ENCODE results near the gene TESK2. TPM values are rescaled to one million over a fixed set of nuclear protein-coding genes. Genes with fewer than 3 reads are reported as not detected.
"Not testable (repeated sequence)": the region's sequence is repeated elsewhere in the genome, so short reads cannot be mapped to it uniquely, and the experiment has no call there.

The TESK2 gene
- total and polyA plus RNA-seq, 8 donors = 1.5 to 3.6 (median 2.6) TPM

DNA sequence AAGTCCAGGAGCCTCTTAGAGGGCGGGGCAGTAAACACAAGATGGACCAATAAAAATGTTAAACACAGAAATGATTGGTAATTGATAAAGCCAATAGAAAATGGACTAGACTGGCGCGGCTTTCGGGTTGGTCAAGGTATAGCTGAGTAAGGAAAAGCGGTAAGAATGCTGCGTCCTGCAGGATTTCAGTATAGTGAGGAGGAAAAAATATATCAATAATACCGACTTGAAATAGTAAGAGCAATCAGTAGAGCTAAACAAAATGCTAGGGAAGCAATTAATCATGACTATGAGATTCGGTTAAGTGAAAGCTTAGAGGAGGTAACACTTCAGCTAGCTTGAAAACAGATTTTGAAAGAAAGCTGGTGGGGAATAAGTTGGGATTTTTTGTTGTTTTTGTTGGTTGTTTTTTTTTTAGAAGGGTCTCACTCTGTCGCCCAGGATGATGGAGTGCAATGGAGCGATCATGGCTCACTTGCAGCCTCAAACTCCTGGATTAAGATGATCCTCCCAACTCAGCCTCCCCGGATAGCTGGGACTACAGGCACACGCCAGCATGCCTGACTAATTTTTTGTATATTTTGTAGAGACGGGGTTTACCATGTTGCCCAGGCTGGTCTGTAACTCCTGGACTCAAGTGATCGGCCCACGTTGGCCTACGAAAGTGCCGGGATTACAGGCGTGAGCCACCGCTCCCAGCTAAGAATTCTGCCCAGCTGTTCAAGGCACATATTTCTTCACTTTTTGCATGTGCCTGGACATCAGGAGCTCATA is 711 bp upstream of the TESK2 start:
- no peaks in the 10 kb centered on the region for H3K36me3 ChIP-seq
- no peaks in the 10 kb centered on the region for H3K27me3 ChIP-seq
- no peaks in the 10 kb centered on the region for H3K9me3 ChIP-seq
- FAIRE-seq (no peak), ATAC-seq (no peak), DNase-seq (no peak)
- H3K4me3 ChIP-seq = peak overlapping the region in 1 of 4 donors; percentile 94
- WGBS, 2 donors = 42 to 47% methylated on average over 19 of the region's 19 CpGs
- peak overlapping the region in 3 of 4 donors; percentile 18 to 54 (median 44) for H3K27ac ChIP-seq
- H3K4me1 ChIP-seq = peaks cover 0 to 3% (median 0%) of the 10 kb centered on the region in 3 donors
- intact Hi-C loops (cut with DNase I) = loop anchor here in 2 of 3 donors (5.0 kb wide), 2 partner anchors 129 to 474 kb away; no protein-coding TSS in a partner anchor
- TF ChIP-seq, protein P1, sequence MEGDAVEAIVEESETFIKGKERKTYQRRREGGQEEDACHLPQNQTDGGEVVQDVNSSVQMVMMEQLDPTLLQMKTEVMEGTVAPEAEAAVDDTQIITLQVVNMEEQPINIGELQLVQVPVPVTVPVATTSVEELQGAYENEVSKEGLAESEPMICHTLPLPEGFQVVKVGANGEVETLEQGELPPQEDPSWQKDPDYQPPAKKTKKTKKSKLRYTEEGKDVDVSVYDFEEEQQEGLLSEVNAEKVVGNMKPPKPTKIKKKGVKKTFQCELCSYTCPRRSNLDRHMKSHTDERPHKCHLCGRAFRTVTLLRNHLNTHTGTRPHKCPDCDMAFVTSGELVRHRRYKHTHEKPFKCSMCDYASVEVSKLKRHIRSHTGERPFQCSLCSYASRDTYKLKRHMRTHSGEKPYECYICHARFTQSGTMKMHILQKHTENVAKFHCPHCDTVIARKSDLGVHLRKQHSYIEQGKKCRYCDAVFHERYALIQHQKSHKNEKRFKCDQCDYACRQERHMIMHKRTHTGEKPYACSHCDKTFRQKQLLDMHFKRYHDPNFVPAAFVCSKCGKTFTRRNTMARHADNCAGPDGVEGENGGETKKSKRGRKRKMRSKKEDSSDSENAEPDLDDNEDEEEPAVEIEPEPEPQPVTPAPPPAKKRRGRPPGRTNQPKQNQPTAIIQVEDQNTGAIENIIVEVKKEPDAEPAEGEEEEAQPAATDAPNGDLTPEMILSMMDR (IDR thresholded peaks at IDR 0.05) = no peak

GRCh38 chr1:45490121-45490625 is 790 bp downstream of the TESK2 start:
- WGBS, 2 donors = 1% methylated on average over 17 of the region's 17 CpGs
- peaks cover 0 to 3% (median 0%) of the 10 kb centered on the region in 3 donors for H3K4me1 ChIP-seq
- peak overlapping the region; percentile 75 to 97 (median 87) for H3K4me3 ChIP-seq
- ATAC-seq (peak in 3 of 4 donors; percentile 1 to 3 (median 2)), DNase-seq (no peak), FAIRE-seq (no peak)
- TF ChIP-seq, protein P1 (IDR thresholded peaks at IDR 0.05) = no peak
- intact Hi-C loops (cut with DNase I) = loop anchor here in 2 of 3 donors (5.0 kb wide), 2 partner anchors 128 to 473 kb away; no protein-coding TSS in a partner anchor
- peak overlapping the region; percentile 74 to 87 (median 78) for H3K27ac ChIP-seq
- no peaks in the 10 kb centered on the region for H3K36me3 ChIP-seq
- H3K27me3 ChIP-seq = no peaks in the 10 kb centered on the region
- H3K9me3 ChIP-seq = no peaks in the 10 kb centered on the region

- FAIRE-seq, H3K4me1 ChIP-seq, H3K27ac ChIP-seq, H3K36me3 ChIP-seq, H3K27me3 ChIP-seq, ATAC-seq, DNase-seq, H3K9me3 ChIP-seq: not testable (repeated sequence)
- intact Hi-C loops (cut with DNase I) = loop anchor here in 1 of 3 donors (10.0 kb wide), 1 partner anchor 125 kb away; no protein-coding TSS in a partner anchor
- H3K4me3 ChIP-seq = peak overlapping the region in 3 of 4 donors; percentile 80 to 97 (median 94)
- 45 to 46% methylated on average over 14 of the region's 14 CpGs for WGBS, 2 donors
Observed at GRCh38 chr1:45489379-45489778, 1.6 kb downstream of the TESK2 start.

- TF ChIP-seq, protein P1 (IDR thresholded peaks at IDR 0.05) = no peak
- no peak for DNase-seq
- no peak for ATAC-seq
- no peak overlapping the region for H3K4me3 ChIP-seq
- no peak overlapping the region for H3K27ac ChIP-seq
- intact Hi-C loops (cut with DNase I) = loop anchor here in 1 of 3 donors (10.0 kb wide), 1 partner anchor 124 kb away; no protein-coding TSS in a partner anchor
- no peaks in the 10 kb centered on the region for H3K36me3 ChIP-seq
- H3K4me1 ChIP-seq = peaks cover 0 to 3% (median 0%) of the 10 kb centered on the region in 3 donors
- no peak for FAIRE-seq
- no peaks in the 10 kb centered on the region for H3K27me3 ChIP-seq
- WGBS, 2 donors = 69 to 81% methylated on average over 10 of the region's 10 CpGs
- no peaks in the 10 kb centered on the region for H3K9me3 ChIP-seq
Observed at GRCh38 chr1:45488666-45489377, 2.1 kb downstream of the TESK2 start.

DNA sequence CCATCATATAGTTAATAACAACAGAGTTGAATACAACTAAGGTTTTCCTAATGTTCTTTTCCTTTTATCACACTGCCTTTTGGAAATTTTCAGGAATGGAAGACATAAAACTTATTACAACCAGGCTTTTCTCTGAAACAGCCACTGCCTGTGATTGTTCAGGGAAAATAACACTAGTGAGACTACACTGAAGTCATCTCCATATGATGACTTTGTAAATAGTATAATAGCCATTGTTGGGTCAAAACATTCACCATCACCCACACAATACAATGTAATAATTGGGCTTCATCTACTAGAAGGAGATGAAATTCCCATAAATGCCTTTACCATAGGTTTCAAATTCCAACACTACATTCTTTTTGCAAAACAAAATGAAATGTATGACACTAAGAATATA is 5.0 kb downstream of the TESK2 start:
- Histone ChIP-seq H3K27ac (no peak overlapping the region), H3K4me3 (no peak overlapping the region), H3K9me3 (no peaks in the 10 kb centered on the region), H3K36me3 (no peaks in the 10 kb centered on the region), H3K4me1 (no peaks in the 10 kb centered on the region), H3K27me3 (no peaks in the 10 kb centered on the region)
- FAIRE-seq (no peak), DNase-seq (no peak), ATAC-seq (no peak)
- intact Hi-C loops (cut with DNase I) = loop anchor here in 1 of 3 donors (10.0 kb wide), 1 partner anchor 121 kb away; no protein-coding TSS in a partner anchor
- TF ChIP-seq, protein P1 (IDR thresholded peaks at IDR 0.05) = no peak

All from pancreas (tissue), 10 donors.